CD14-positive monocyte (primary cell): ENCODE measurements around the gene LRIF1. TPM values are rescaled to one million over a fixed set of nuclear protein-coding genes. Genes with fewer than 3 reads are reported as not detected.
"Not testable (repeated sequence)": the region's sequence is repeated elsewhere in the genome, so short reads cannot be mapped to it uniquely, and the experiment has no call there.

Source experiments
- DNase-seq, 3 donors: peaks; one replicate each; pipeline ENCODE4 v3.0.0-alpha.2; 2011 to 2022
- H2AFZ ChIP-seq: 2 replicates; pipeline ENCODE4 v1.6.0; 2012; ENCODE audit warnings: mild to moderate bottlenecking, low read depth, low read length, inconsistent platforms; ENCODE audit not compliant: insufficient read depth, poor library complexity, severe bottlenecking
- H3K27ac ChIP-seq, 2 donors: 1 replicate in 1 of 2; 2 replicates in 1 of 2; pipeline ENCODE4 v1.5.1; 2012 to 2013; ENCODE audit warnings: low read length in 2 of 2, control low read depth in 1 of 2, inconsistent platforms in 1 of 2, low read depth in 1 of 2, mild to moderate bottlenecking in 1 of 2
- H3K27me3 ChIP-seq, 2 donors: one replicate each; pipeline versions ENCODE4 v1.6.0 to v1.6.1; 2011 to 2013; ENCODE audit warnings: low read length in 2 of 2; ENCODE audit not compliant: control insufficient read depth in 2 of 2, insufficient read depth in 2 of 2
- H3K36me3 ChIP-seq, 2 donors: replicated peaks in 1 of 2; 1 replicate in 1 of 2; 2 replicates in 1 of 2; pipeline versions ENCODE4 v1.5.1 to v1.6.1; 2012 to 2013; ENCODE audit warnings: low read length in 2 of 2, control low read depth in 1 of 2, inconsistent platforms in 1 of 2, mild to moderate bottlenecking in 1 of 2; ENCODE audit not compliant: insufficient read depth in 2 of 2, control insufficient read depth in 1 of 2
- H3K4me1 ChIP-seq, 2 donors: 1 replicate in 1 of 2; 2 replicates in 1 of 2; pipeline versions ENCODE4 v1.5.1 to v1.6.1; 2012 to 2013; ENCODE audit warnings: low read length in 2 of 2, control low read depth in 1 of 2, inconsistent platforms in 1 of 2, mild to moderate bottlenecking in 1 of 2, moderate library complexity in 1 of 2; ENCODE audit not compliant: insufficient read depth in 2 of 2, control insufficient read depth in 1 of 2
- H3K4me2 ChIP-seq: replicated peaks from 2 replicates; pipeline ENCODE3; 2012; ENCODE audit warnings: low read length, moderate library complexity, mild to moderate bottlenecking; ENCODE audit not compliant: poor library complexity, severe bottlenecking; ENCODE audit errors: extremely low read depth
- H3K4me3 ChIP-seq, 3 experiments: fragments of 200-600 bp in 1 of 3; sonication (generic) in 1 of 3; replicated peaks in 1 of 3; 1 replicate in 2 of 3; 2 replicates in 1 of 3; pipeline ENCODE4 v1.5.1; 2011 to 2013; ENCODE audit warnings: low read length in 3 of 3, mild to moderate bottlenecking in 3 of 3, control low read depth in 2 of 3, low read depth in 2 of 3, inconsistent platforms in 1 of 3, moderate library complexity in 1 of 3
- H3K79me2 ChIP-seq: 2 replicates; pipeline ENCODE4 v1.6.0; 2012; ENCODE audit warnings: mild to moderate bottlenecking, control low read depth, inconsistent platforms, low read length, moderate library complexity; ENCODE audit not compliant: insufficient read depth
- H3K9ac ChIP-seq: 2 replicates; pipeline ENCODE4 v1.6.0; 2017; ENCODE audit warnings: low read length, mild to moderate bottlenecking; ENCODE audit not compliant: insufficient read depth, poor library complexity, severe bottlenecking
- H3K9me3 ChIP-seq, 2 donors: replicated peaks in 1 of 2; 1 replicate in 1 of 2; 2 replicates in 1 of 2; pipeline versions ENCODE4 v1.5.1 to v1.6.1; 2012 to 2013; ENCODE audit warnings: low read length in 2 of 2, control low read depth in 1 of 2; ENCODE audit not compliant: control insufficient read depth in 1 of 2, insufficient read depth in 1 of 2
- H4K20me1 ChIP-seq: 2 replicates; pipeline ENCODE4 v1.6.0; 2012; ENCODE audit warnings: mild to moderate bottlenecking, low read length, control low read depth, moderate library complexity; ENCODE audit not compliant: insufficient read depth
- H3K27ac Mint-ChIP-seq, 7 donors: one replicate each; pipeline ENCODE4 v1.8.0; 2020; ENCODE audit warnings: mild to moderate bottlenecking in 7 of 7, mixed read lengths in 7 of 7, moderate library complexity in 6 of 7, inconsistent platforms in 2 of 7
- H3K27me3 Mint-ChIP-seq, 3 donors: one replicate each; pipeline ENCODE4 v1.8.0; 2021 to 2022; ENCODE audit warnings: low read depth in 3 of 3, mild to moderate bottlenecking in 3 of 3, mixed read lengths in 3 of 3, moderate library complexity in 3 of 3, inconsistent platforms in 1 of 3
- H3K36me3 Mint-ChIP-seq, 2 donors: one replicate each; pipeline ENCODE4 v1.8.0; 2020; ENCODE audit warnings: mixed read lengths in 2 of 2, inconsistent platforms in 1 of 2, mild to moderate bottlenecking in 1 of 2
- H3K4me1 Mint-ChIP-seq: one replicate; pipeline ENCODE4 v1.8.0; 2020; ENCODE audit warnings: mild to moderate bottlenecking, mixed read lengths
- H3K4me3 Mint-ChIP-seq, 2 donors: one replicate each; pipeline ENCODE4 v1.8.0; 2020; ENCODE audit warnings: mild to moderate bottlenecking in 2 of 2, mixed read lengths in 2 of 2, moderate library complexity in 1 of 2
- H3K9me3 Mint-ChIP-seq, 7 donors: one replicate each; pipeline ENCODE4 v1.8.0; 2020 to 2022; ENCODE audit warnings: mixed read lengths in 7 of 7, mild to moderate bottlenecking in 6 of 7, moderate library complexity in 6 of 7, inconsistent platforms in 2 of 7
- CTCF ChIP-seq: fragments of 200-600 bp; IDR thresholded peaks from one replicate; pipeline ENCODE4 v1.8.0; 2022; ENCODE audit warnings: antibody characterized with exemption, mild to moderate bottlenecking
- WGBS: methylation state at CpG from one replicate; pipeline ENCODE4 v1.1.5; 2013; ENCODE audit warnings: missing lambda C conversion rate; ENCODE audit not compliant: insufficient coverage; 5-methylcytosine and 5-hydroxymethylcytosine counted together
- intact Hi-C, 2 donors: fragments of 100-400 bp; cut with micrococcal nuclease; formaldehyde crosslinking; loops; one replicate each; pipeline versions ENCODE4 v1.15.0 to v1.15.1; 2023
- polyA plus RNA-seq, 3 donors: library from polyadenylated mRNA; depleted of rRNA in 1 of 3; unstranded in 2 of 3; stranded (reverse) in 1 of 3; fragments of 300-500 nt in 2 of 3; fragments of >200 nt in 1 of 3; fragmentation: Illumina TruSeq in 2 of 3; gene quantifications; 1 replicate in 2 of 3; 2 replicates in 1 of 3; pipeline ENCODE4 v1.2.3, GENCODE V29; 2012 to 2021

Gene LRIF1
- polyA plus RNA-seq, 3 donors: 1.8 to 8.2 (median 4.0) TPM

DNA sequence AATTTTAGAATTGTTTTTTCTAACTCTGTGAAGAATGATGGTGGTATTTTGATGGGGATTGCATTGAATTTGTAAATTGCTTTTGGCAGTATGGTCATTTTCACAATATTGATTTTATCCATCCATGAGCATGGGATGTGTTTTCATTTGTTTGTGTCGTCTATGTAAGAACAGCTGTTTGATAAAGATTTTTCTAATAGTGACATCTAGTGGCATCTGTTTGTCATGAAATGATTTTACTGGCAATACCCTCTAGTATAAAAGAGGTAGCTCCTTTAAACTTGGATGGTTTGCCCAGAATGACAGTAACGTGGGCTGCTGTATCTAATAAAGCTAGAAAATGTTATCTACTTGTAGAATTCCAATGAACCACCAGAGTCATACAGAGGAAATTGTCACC lies 28.6 kb upstream of the LRIF1 start:
- H3K36me3 ChIP-seq, H3K27ac Mint-ChIP-seq, H3K4me1 ChIP-seq, H3K9me3 Mint-ChIP-seq, H3K4me1 Mint-ChIP-seq, H3K4me3 ChIP-seq, H3K36me3 Mint-ChIP-seq, intact Hi-C loops, H3K27ac ChIP-seq, H2AFZ ChIP-seq, H4K20me1 ChIP-seq, H3K9ac ChIP-seq, H3K9me3 ChIP-seq, H3K79me2 ChIP-seq, H3K4me2 ChIP-seq, H3K4me3 Mint-ChIP-seq: not testable (repeated sequence)
- peak in 2 of 3 donors; percentile 10 to 14 for DNase-seq
- no CpG with 5 or more reads among the region's 2 CpGs for WGBS
- H3K27me3 ChIP-seq: peaks cover 3 to 14% of the 10 kb centered on the region in 2 donors
- peak; percentile 52 for TF ChIP-seq CTCF
- H3K27me3 Mint-ChIP-seq: peaks cover 4 to 28% (median 14%) of the 10 kb centered on the region in 3 donors

GRCh38 chr1:110991295-110991694 lies 27.6 kb upstream of the LRIF1 start:
- H3K4me3 ChIP-seq, H3K4me2 ChIP-seq, H3K27ac Mint-ChIP-seq, intact Hi-C loops, H3K4me1 ChIP-seq, H3K4me1 Mint-ChIP-seq, H3K36me3 ChIP-seq, H3K9me3 ChIP-seq, DNase-seq, H3K79me2 ChIP-seq, H3K27me3 ChIP-seq, H3K9ac ChIP-seq, H3K36me3 Mint-ChIP-seq, H4K20me1 ChIP-seq, H2AFZ ChIP-seq, H3K27ac ChIP-seq, H3K4me3 Mint-ChIP-seq: not testable (repeated sequence)
- no CpG with 5 or more reads among the region's 1 CpG for WGBS
- peaks cover 0 to 12% (median 3%) of the 10 kb centered on the region in 7 donors for H3K9me3 Mint-ChIP-seq
- peaks cover 2 to 19% (median 13%) of the 10 kb centered on the region in 3 donors for H3K27me3 Mint-ChIP-seq
